ENCODE measurements around the gene GRIK2. TPM values are rescaled to one million over a fixed set of nuclear protein-coding genes. Genes with fewer than 3 reads are reported as not detected.

GRIK2 gene
- total RNA-seq, 3 donors from 2014 or later (not counting 1 experiment from before 2014, with no cell fraction given): not detected

GRCh38 chr6:101716387-101716786, 322.9 kb downstream of the GRIK2 start:
- intact Hi-C loops (cut with micrococcal nuclease): no loop called here
- no peak for TF ChIP-seq CTCF (IDR thresholded peaks at IDR 0.05)
- no peaks in the 10 kb centered on the region for H3K27me3 Mint-ChIP-seq (ENCODE audit: low read depth in 2 of 2)
- DNase-seq (no peak), ATAC-seq (no peak)
- no peaks in the 10 kb centered on the region for H3K4me1 Mint-ChIP-seq
- H3K36me3 Mint-ChIP-seq: no peaks in the 10 kb centered on the region
- H3K9me3 ChIP-seq (ENCODE audit: control insufficient read depth, insufficient read depth, low read length): no peaks in the 10 kb centered on the region
- no peak overlapping the region for H3K4me3 Mint-ChIP-seq
- no peaks in the 10 kb centered on the region for H3K36me3 ChIP-seq (ENCODE audit: control insufficient read depth, insufficient read depth, low read length)
- no peak overlapping the region for H3K27ac ChIP-seq (ENCODE audit: low read length)
- no peak overlapping the region for H3K27ac Mint-ChIP-seq
- H3K4me1 ChIP-seq (ENCODE audit: control insufficient read depth, insufficient read depth, low read length): no peaks in the 10 kb centered on the region
- 80% methylated on average over 1 of the region's 1 CpG for WGBS (ENCODE audit: insufficient coverage)
- H3K9me3 Mint-ChIP-seq: peaks cover 12 to 13% of the 10 kb centered on the region in 2 donors
- no peaks in the 10 kb centered on the region for H3K27me3 ChIP-seq (ENCODE audit: control insufficient read depth, insufficient read depth, low read length)
- no peak overlapping the region for H3K4me3 ChIP-seq (ENCODE audit: low read length)

- Mint-ChIP-seq H3K36me3 (no peaks in the 10 kb centered on the region), H3K4me1 (no peaks in the 10 kb centered on the region), H3K9me3 (peaks cover 12 to 13% of the 10 kb centered on the region in 2 donors), H3K27me3 (ENCODE audit: low read depth in 2 of 2) (no peaks in the 10 kb centered on the region), H3K4me3 (no peak overlapping the region), H3K27ac (no peak overlapping the region)
- H3K27ac ChIP-seq (ENCODE audit: low read length): no peak overlapping the region
- intact Hi-C loops (cut with micrococcal nuclease): no loop called here
- DNase-seq: no peak
- no peak for TF ChIP-seq CTCF (IDR thresholded peaks at IDR 0.05)
- H3K9me3 ChIP-seq (ENCODE audit: control insufficient read depth, insufficient read depth, low read length): no peaks in the 10 kb centered on the region
- no peaks in the 10 kb centered on the region for H3K4me1 ChIP-seq (ENCODE audit: control insufficient read depth, insufficient read depth, low read length)
- H3K36me3 ChIP-seq (ENCODE audit: control insufficient read depth, insufficient read depth, low read length): no peaks in the 10 kb centered on the region
- H3K27me3 ChIP-seq (ENCODE audit: control insufficient read depth, insufficient read depth, low read length): no peaks in the 10 kb centered on the region
- H3K4me3 ChIP-seq (ENCODE audit: low read length): no peak overlapping the region
- no peak for ATAC-seq
Measured at GRCh38 chr6:101716810-101717209, 323.3 kb downstream of the GRIK2 start.

GRCh38 chr6:101719521-101719920, 326.0 kb downstream of the GRIK2 start:
- H3K4me3 Mint-ChIP-seq: no peak overlapping the region
- no peaks in the 10 kb centered on the region for H3K4me1 ChIP-seq (ENCODE audit: control insufficient read depth, insufficient read depth, low read length)
- DNase-seq: no peak
- intact Hi-C loops (cut with micrococcal nuclease): no loop called here
- H3K36me3 Mint-ChIP-seq: no peaks in the 10 kb centered on the region
- H3K4me3 ChIP-seq (ENCODE audit: low read length): no peak overlapping the region
- H3K36me3 ChIP-seq (ENCODE audit: control insufficient read depth, insufficient read depth, low read length): no peaks in the 10 kb centered on the region
- no peak overlapping the region for H3K27ac ChIP-seq (ENCODE audit: low read length)
- peaks cover 15 to 18% of the 10 kb centered on the region in 2 donors for H3K9me3 Mint-ChIP-seq
- WGBS (ENCODE audit: insufficient coverage): 71% methylated on average over 1 of the region's 1 CpG
- no peak for TF ChIP-seq CTCF (IDR thresholded peaks at IDR 0.05)
- H3K27me3 Mint-ChIP-seq (ENCODE audit: low read depth in 2 of 2): no peaks in the 10 kb centered on the region
- ATAC-seq: no peak
- no peak overlapping the region for H3K27ac Mint-ChIP-seq
- no peaks in the 10 kb centered on the region for H3K4me1 Mint-ChIP-seq
- H3K27me3 ChIP-seq (ENCODE audit: control insufficient read depth, insufficient read depth, low read length): no peaks in the 10 kb centered on the region
- H3K9me3 ChIP-seq (ENCODE audit: control insufficient read depth, insufficient read depth, low read length): no peaks in the 10 kb centered on the region

DNA sequence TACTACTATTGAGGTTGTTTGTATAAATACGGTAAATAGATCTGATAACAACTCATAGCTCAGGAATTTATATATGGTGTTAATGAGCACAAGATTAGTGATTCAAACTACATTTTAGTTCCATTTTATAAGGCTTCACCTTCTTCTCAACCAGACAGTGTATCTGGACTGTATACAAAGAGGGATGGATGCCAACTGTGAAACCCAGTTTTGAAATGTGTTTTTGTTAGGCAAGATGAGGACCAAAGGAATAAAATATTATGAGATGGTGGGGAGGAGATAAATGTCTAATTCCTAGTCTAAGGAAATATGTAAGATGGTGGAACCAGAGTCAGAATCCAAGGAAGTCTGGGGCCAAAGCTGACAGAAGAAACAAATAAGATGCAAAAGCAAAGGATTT, 329.0 kb downstream of the GRIK2 start:
- intact Hi-C loops (cut with micrococcal nuclease): no loop called here
- no peak for TF ChIP-seq CTCF (IDR thresholded peaks at IDR 0.05)
- Histone ChIP-seq H3K4me1 (ENCODE audit: control insufficient read depth, insufficient read depth, low read length) (no peaks in the 10 kb centered on the region), H3K36me3 (ENCODE audit: control insufficient read depth, insufficient read depth, low read length) (no peaks in the 10 kb centered on the region), H3K4me3 (ENCODE audit: low read length) (no peak overlapping the region), H3K9me3 (ENCODE audit: control insufficient read depth, insufficient read depth, low read length) (no peaks in the 10 kb centered on the region), H3K27me3 (ENCODE audit: control insufficient read depth, insufficient read depth, low read length) (no peaks in the 10 kb centered on the region), H3K27ac (ENCODE audit: low read length) (no peak overlapping the region)
- Mint-ChIP-seq H3K27ac (no peak overlapping the region), H3K4me3 (no peak overlapping the region), H3K27me3 (ENCODE audit: low read depth in 2 of 2) (no peaks in the 10 kb centered on the region), H3K9me3 (peaks cover 7 to 13% of the 10 kb centered on the region in 2 donors), H3K36me3 (no peaks in the 10 kb centered on the region), H3K4me1 (no peaks in the 10 kb centered on the region)
- DNase-seq (no peak), ATAC-seq (no peak)
- WGBS (ENCODE audit: insufficient coverage): no CpG with 5 or more reads among the region's 1 CpG

Data from natural killer cell (primary cell).